HG03095 (cell line): ENCODE data around the gene ACSS3.
"Not testable (repeated sequence)": the region's sequence is repeated elsewhere in the genome, so short reads cannot be mapped to it uniquely, and the experiment has no call there.

Experiments used
- ATAC-seq: cut with Tn5 transposase; IDR thresholded peaks from one replicate; pipeline ENCODE4 v1.9.1; 2021; ENCODE audit warnings: moderate library complexity; ENCODE audit not compliant: unreplicated experiment

Gene ACSS3

DNA sequence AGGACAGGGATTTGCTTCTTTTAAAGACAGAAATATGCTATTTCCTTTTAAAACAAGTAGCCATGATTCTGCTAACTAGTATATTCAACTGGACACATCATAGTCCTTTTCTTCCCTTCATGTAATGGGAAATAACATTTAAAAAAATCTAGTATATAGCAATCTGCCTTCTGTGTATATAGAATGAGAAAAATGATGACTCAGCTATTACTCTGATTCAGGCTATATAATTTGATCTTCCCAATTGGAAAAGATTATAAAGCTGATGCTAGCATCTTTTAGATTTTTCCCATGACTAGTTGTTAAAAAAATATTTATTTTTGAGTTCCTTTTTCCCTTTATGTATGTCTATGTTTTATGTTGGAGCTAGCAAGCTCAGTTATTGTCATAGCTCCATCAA, 86.9 kb downstream of the ACSS3 start:
- no peak for ATAC-seq

DNA sequence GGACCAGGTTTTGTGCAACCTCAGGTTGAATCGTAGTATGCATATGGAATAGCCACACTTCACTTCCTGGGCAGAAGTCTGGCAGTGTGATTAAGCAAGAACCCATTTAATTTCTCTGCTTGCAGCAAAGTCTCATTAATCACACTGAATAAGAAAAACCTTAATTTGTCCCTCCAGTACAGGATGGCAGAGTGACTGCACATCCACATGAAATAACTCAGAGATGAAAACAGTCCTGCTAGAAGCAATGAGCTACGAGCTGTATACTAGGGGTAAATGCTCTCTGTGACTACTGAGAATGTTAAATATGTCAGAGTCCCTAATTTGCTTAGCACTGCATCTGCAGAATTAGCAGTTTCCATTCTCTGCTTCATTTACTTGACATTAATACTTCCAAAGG, 88.9 kb downstream of the ACSS3 start:
- ATAC-seq = no peak

DNA sequence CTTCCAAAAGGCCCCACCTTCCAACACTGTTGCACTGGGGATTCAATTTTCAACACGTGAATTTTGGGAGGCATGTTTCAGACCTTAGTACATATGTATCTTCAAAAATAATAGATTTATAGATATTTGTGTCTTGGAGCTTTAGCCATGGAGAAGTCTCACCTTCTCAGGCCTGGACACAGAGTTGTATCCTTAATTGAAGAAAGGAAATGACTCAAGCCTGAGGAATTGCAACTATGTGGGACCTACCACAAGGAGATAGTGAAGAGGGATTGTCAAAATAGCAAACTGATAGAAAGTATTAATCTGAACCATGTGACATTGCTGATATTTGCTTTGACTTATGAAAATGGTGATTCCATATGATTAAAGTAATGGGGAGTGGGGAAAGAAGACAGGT, 89.8 kb downstream of the ACSS3 start:
- no peak for ATAC-seq

DNA sequence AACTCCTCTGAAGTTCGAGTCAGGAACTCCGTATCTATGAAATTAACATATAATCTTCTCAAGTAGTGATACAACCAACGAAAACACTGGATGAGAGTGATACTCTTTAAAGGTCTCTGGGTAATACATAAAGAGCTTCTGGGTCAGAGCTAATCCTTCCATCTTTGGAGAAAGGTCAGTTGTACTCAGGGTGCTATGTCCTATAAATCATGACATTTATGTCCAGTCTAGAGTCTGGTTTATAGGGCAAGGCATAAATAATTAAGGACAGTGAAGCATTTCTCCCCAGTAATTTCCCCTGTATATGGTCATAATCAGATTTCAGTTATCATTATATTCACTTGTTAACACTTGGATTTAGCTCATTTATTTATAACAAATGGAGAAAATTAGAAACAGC, 90.6 kb downstream of the ACSS3 start:
- ATAC-seq = no peak

DNA sequence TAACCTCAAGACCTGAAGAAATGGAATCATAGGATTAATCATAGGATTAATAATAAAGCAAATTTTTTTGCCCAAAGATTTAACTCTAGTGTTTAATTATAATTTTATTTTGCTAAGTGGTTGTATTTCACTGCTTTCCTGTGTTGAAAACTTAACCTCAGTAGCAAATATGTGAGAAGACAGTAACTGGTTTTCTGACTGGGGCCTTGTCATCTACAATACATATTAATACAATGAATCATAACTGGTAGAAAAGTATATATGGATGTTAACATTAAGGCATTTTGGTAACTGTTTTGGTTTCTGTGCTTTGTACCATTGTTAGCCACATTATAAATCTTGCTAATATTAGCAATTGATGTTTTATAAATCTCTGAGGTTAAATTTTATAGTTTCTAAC, 92.2 kb downstream of the ACSS3 start:
- ATAC-seq = no peak

DNA sequence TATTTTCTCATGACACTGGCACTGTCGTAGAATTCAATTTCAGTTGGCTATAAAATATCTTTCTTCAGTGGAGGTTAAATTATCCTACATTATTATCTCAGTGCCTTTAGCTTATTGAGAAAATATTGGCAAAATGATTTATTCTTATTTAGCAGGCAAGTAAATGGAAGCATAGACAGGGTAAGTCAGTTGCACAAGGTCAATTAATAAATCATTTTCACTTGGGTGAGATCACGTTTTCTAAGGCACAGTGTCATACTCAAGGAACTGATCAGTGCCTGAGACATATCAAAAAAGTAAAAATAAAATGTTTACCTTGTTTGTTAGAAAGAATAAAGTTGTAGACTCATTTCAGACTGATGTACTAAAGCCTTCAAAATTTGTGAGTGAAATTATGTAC, 95.0 kb downstream of the ACSS3 start:
- no peak for ATAC-seq

DNA sequence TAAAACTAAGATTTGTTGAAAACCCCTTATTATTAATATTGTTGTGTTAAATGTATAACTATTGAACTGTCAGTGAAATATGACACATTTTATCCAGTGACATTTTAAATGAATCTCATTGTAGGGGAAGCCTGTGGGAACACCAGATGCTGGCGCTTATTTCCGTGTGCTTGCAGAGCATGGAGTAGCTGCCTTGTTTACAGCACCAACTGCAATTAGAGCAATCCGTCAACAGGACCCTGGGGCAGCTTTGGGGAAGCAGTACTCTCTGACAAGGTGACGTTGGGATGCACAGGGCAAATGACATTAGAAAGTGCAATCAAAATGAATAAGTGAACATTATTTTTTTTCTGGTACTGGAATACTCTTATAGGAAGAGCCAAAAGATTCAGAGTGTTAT, 96.8 kb downstream of the ACSS3 start:
- ATAC-seq = no peak

DNA sequence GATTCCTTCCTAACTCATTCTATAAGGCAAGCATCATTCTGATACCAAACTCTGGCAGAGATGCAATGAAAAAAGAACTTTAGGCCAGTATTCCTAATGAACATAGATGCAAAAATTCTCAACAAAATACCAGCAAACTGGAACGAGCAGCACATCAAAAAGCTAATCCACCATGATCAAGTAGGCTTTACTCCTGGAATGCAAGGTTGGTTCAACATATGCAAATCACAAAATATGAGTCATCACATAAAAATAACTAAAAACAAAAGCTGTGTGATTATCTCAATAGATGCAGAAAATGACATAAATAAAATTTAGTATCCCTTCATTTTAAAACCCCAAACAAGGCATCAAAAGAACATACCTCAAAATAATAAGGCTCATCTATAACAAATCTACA, 98.9 kb downstream of the ACSS3 start:
- no peak for ATAC-seq

DNA sequence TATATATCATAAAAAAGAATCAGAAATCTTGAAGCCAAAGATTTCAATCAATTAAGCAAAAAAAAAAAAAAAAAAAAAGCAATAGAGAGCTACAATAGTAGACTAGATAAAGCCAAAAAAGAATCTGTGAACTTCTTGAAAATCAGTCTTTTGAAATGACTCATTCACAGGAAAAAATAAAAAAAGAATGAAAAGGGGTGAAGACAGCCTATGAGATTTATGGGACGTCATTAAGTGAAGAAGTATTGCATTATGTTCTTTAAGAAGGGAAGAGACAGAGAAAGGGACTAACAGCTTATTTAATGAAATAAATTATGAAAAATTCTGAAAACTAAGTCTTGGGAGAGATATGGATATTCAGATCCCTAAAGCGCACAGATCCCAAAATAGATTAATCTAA, 103.8 kb downstream of the ACSS3 start:
- ATAC-seq = no peak

DNA sequence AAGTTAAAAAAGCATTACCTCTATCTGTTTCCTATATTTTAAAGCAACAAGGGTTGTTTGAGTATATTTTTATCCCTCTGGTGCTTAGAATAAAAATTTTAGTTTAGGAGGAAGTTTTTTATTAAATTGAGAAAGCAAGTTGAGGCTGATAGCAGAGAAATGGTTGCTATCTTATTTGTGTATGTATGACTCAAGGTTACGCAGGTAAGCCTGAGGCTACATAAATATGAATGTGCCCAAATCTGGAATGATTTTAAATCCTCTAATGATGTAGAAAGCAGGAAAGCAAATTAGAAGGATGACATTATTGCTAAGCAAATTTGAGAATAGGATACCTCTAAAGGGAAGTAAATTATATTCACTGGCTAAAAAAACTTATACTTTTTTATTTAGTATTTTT, 109.8 kb downstream of the ACSS3 start:
- ATAC-seq = no peak

DNA sequence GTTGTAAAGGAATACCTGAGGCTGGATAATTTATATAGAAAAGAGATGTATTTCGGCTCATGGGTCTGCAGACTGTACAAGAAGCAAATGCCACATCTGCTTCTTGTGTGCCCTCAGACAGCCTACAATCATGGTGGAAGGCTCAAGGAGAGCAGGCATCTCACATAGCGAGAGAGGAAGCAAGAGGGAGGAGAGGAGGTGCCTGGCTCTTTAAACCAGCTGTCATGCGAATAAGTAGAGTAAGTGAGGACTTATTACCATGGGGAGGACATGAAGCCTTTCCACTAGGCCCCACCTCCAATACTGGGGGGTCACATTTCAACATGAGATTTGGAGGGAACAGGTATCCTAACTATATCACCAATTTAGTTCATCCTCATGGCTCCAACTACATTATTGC, 118.7 kb downstream of the ACSS3 start:
- no peak for ATAC-seq

DNA sequence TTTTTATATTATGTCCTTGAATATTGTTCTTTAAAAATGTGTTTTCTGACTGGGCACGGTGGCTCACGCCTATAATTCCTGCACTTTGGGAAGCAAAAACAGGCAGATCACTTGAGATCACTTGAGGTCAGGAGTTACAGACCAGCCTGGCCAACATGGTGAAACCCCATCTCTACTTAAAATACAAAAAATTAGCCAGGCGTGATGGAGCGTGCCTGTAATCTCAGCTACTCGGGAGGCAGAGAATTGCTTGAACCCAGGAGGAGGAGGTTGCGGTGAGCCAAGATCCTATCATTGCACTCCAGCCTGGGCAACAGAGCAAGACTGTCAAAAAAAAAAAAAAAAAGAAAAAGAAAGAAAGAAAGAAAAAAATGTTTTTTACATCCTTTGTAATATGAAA, 122.7 kb downstream of the ACSS3 start:
- ATAC-seq = not testable (repeated sequence)

DNA sequence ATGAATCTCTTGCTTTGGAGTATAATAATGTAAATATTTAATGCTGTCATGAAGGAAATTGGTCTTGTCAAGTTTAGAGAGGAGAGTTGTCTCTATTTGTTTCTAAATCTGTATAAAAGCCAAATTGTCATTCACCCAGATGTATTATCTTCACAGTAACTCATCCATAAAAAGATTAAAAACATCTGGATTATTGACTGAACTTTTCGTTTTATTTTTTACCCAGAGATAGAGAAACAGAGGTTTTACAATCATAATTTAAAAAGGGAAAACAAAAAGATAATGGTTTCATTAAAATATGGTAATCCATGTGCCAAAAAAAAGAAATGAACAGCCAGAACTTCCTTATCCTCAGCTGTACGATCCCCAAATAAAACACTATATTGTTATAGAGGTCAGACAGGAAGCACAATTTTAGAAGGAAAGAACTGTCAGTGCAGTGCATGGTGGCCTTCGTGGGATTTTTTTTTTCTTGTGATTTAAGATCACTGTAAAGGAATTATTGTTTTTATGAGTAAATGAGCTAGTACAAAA, 125.9 kb downstream of the ACSS3 start:
- no peak for ATAC-seq

DNA sequence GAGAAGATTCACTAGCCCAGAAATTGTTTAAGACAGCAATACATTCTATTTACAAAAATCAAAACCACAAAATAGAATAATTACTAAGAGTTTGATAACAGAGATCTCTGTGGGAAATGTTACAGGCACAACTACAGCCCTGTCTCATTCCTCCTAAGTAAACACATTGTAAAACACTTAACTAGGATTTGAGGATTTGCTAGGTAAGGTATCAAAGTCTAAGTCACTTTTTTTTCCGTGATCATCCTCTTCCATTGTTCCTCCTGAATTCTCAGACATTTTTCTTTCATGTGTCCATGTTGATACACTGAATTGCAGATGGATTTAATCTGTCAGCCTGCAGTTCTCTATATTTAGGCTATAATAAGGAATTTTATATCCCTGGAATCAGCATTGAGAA, 127.5 kb downstream of the ACSS3 start:
- ATAC-seq = no peak

DNA sequence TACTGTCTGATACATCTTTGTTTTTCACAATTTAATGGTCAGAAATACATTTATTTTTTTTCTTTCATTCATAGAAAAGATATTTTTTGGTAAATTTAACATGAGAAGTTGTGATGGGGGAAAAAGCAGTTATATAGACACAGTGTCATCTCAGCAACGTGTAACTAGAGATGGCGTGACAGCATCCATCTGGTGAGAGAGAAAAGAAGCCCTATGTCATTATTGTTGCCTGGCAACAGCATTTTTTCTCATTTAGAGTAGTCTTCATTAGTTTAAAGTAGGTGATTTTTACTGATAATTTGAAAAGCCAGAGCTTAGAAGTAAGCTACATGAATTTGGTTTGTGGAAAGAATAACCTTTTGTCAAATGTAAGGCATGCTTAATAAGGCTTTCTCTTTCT, 128.6 kb downstream of the ACSS3 start:
- no peak for ATAC-seq

DNA sequence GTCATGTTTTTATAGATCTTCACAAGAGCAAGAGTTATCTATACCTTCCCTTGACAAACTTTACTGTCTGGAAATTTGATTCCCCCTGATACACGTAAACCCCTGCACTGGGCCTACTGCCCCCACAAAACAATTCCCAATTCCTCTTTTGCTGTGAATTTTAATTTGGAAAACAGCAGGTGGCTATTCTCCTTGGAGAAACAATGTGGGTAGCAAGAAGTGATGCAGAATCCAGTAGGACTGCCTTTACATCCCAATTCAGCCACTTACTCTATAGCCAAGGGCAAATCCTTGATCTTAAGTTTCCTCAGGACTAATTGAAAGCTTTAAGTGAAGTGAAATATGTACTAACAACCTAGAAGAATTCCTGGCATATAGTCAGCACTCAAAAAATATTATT, 129.3 kb downstream of the ACSS3 start:
- no peak for ATAC-seq

DNA sequence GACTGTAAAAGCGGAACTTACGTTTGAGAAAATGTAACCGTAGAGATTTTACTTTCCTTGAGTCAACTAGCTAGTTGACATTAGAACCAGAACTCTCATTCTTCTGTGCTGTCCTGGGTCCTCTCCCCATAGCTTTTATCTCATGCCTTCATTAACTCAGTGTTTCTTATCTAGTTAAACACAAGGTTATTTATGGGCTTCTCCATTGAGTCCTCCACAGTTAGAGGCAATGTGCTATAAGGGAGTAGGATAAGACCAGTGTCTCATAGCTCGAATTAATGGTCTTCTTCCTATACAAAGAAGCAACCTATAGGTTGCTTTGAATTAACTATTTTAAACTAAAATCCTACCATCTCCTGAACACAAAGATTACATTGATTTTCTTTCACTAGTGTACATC, 129.8 kb downstream of the ACSS3 start:
- ATAC-seq = no peak

DNA sequence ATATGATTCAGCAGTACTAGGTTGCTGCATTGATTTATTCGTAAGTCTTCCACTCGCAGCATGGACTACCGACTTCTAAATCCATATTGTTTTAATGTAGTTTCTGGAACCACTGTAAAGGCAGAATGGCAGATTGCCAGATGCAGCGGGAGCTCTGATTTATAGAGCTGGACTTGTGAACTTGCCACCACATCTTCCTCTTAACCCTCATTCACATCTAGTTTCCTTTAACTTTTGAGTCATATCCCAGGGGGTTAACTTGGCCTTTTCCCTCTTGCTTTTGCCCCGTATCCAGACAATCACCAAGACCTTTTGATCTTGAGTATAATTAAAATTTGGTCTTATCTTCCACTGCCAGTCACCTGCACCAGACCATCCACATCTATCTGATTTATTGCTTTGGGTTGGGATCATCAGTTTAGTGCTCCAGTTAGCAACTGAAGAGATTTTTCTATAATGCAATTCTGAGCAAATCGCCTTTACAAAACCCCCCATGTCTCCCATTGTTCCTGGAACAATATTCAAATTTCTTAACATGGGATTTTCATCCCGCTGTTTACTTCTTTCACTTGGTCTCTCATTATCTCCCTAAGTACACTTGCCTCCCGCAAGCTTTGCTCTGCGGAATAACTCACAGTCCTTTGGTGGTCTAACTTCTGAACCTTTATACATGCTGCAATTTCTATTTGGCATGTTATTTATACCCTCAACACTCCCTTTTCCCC, 130.5 kb downstream of the ACSS3 start:
- ATAC-seq = no peak

DNA sequence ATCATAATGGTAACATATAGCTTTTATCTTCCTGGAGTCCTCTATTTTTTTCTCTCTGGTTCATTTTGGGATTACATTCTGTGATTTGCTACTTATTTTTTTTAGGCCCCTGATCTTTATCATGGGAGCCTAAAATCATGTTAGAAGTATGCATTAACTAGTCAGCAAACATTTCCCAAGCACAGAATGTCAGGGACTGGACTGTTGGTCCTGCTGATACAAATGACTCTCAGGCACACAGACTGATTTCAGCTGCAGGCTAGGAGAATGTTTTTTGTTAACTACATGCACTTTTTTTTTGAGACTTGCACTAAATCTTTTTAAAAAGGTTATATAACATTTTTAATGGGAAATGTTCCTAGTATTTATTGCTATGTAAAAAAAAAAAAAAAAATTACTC, 131.1 kb downstream of the ACSS3 start:
- ATAC-seq = no peak

DNA sequence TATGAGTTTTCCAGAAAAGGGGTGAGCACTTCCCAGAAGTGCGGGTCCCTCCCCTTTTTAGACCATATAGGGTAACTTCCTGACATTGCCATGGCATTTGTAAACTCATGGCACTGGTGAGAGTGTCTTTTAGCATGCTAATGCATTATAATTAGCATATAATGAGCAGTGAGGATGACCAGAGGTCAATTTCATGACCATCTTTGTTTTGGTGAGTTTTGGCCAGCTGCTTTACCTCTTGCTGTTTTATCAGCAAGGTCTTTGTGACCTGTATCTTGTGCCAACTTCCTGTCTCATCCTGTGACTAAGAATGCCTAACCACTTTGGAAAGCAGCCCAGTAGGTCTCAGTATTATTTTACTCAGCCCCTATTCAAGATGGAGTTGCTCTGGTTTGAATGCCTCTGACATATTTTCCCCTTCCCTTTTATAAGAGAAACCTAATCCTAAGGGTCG, 131.9 kb downstream of the ACSS3 start:
- not testable (repeated sequence) for ATAC-seq

DNA sequence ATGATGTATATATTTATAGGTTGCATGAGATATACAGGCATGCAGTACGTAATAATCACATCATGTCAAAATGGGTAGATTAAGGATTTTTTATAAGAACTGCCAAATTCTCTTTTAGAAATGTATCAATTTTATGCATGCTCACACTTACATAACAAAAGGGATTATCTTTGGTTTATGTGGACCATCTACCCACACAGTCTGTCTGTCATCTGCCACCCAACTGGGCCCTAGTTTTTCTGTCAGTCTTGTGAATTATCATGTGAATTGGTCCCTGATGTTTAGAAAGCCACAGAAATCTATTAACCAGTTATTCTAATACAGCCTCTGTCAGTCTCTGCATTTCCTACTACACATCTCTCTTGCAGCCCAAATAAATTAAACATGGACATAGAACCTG, 133.4 kb downstream of the ACSS3 start:
- ATAC-seq = no peak

DNA sequence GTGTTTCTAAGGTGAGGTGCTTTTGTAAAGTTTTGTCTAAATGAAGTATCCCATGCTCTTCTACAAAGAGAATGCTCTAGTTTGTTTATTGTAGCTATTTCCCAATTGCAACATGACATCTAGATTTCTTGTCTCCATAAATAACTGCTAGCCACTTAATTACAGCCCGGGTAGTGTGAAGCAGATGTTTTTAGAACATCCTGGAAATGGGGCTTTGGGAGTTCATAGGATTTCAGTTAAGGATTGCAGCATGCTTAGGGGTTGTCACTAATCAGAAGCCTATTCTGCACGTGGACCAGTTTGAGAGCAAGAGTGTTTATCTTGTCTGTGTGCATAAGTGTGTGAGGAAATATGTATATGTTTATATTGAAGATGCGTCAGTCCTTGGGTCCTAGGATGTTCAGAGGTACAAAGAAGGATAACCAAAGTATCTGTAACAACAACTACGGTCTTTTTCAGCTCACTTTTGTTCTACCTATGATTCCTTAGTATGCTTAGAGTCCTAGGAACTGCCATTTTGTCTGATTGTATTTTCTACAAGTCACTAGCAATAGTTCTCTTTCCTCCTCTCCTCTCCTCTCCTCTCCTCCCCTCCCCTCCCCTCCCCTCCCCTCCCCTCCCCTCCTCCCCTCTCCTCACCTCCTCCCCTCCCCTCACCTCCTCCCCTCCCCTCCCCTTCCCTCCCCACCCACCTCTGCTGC, 135.3 kb downstream of the ACSS3 start:
- ATAC-seq = no peak
